Stimulated activated CD4-positive, alpha-beta T cell treated with anti-CD3 and anti-CD28 coated beads, Interleukin-15, amount 100 ng/mL, for 1 hour (primary cell): ENCODE measurements around the gene TBC1D22B.
"Not testable (repeated sequence)": the region's sequence is repeated elsewhere in the genome, so short reads cannot be mapped to it uniquely, and the experiment has no call there.

ENCODE experiments used
- DNase-seq, 2 donors: peaks; one replicate each; pipeline ENCODE4 v3.0.0-alpha.2; 2020; ENCODE audit warnings: low read depth in 1 of 2, low spot score in 1 of 2

Gene TBC1D22B

GRCh38 chr6:37302086-37302686 lies 44.6 kb downstream of the TBC1D22B start:
- no peak for DNase-seq

DNA sequence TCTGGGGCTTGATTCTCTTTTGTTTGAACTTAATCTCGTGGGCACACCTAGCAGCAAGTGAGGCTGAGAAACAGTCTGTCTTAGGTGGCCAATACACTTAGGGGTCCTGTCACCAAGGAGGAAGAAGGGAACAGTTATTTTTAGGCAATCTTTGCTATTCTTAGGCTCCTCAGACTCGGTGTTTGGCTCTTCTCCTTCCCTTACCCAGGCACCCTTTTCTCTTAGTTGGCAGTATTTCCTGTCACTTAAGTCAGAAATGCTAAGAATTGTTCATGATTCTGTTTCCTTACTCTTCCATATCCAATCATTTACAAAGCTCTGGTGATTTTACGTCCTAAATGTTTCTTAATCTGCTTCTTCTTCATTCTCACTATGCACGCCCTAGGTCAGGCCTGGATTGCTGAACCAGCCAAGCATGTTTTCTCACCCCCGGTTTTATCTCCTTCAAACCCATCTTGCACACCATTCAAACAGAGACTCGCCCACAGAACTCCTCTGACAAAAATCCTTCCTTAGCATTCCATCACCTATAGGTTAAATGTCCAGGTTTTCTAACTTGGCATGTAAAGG lies 45.6 kb downstream of the TBC1D22B start:
- DNase-seq: no peak

GRCh38 chr6:37303891-37304503 lies 46.4 kb downstream of the TBC1D22B start:
- DNase-seq: no peak

DNA sequence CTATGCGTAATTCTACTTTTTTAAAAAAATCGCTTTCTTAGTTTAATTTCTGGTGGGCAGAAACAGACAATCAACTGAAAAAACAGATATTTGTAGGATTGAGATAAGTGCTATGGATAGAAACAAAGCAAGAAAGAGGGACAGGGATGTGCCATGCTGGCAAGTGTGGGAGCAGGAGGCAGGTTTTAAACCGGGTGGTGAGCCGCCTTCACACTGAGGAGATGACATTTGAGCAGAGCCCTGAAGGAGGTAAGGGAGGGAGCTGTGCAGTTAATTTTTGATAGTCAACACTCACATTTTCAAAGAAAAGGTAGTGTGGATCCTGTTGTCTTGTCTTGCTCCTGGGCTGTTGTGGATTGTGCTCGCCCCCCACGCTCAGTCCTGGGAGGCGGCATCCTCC lies 47.2 kb downstream of the TBC1D22B start:
- DNase-seq: no peak

DNA sequence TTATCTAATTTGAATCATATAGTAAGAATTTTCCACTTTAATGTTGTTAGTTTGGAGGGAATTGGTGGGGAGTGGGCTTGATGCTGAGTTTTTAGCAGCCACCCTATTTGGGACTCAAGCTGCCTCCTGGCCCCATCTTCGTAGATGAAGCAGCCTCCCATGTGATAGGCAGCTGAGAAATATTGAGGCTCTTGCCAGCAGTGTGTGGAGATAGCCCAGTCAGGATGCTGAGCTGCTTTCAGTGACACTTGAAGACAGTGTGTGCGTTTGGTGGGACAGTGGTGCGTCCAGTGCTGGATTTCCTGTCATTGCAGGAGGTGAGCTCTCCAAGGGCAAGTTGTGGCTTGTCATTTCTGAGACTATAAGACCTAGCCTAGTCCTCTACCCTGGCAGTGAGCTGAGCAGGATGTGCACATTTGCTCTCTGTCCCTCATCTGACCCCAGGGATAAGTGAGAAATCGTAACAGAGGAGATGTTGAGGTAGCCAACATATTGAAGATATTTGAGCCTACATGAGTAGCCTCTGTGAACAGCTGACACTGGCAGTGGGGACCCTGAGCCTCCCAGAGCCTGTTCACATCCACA lies 48.4 kb downstream of the TBC1D22B start:
- no peak for DNase-seq

- DNase-seq: no peak
These were observed 49.2 kb downstream of the TBC1D22B start for GRCh38 chr6:37306624-37307222.

DNA sequence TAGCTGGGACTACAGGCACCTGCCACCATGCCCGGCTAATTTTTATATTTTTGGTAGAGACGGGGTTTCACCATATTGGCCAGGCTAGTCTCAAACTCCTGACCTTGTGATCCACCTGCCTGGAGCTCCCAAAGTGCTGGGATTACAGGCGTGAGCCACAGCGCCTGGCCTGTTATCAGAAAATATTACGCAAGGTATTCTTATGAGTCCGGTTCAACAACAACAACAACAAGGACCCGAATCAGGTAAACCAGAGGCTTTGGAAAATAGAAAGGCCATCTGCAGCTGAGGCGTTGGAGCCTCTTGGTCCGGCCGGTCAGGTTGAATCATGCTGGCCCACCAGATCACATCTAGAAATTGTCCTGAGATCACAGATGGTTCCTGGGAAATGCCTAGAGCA lies 49.9 kb downstream of the TBC1D22B start:
- DNase-seq: not testable (repeated sequence)

GRCh38 chr6:37308069-37308815 lies 50.7 kb downstream of the TBC1D22B start:
- no peak for DNase-seq

DNA sequence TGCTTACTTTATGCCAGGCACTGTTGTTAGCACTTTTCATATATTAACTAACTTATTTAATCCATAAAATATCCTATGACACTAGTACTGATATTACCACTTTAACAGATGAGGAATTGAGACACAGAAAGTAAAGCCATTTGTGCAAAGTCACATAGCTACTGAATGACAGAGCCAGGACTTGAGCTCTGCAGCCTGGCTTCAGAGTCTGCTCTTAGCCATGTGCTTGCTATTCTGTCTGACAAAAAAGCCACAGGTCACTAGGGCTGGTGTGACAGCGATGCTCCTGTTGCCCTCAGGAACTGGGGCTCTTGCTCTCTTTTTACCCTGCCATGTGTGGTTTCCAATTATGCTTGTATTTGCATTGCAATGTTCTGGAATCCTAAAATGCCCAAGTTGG lies 51.5 kb downstream of the TBC1D22B start:
- no peak for DNase-seq

- DNase-seq: no peak
These were observed 52.1 kb downstream of the TBC1D22B start for GRCh38 chr6:37309692-37310091.

- DNase-seq: no peak
These were observed 53.4 kb downstream of the TBC1D22B start for GRCh38 chr6:37310966-37311365.

DNA sequence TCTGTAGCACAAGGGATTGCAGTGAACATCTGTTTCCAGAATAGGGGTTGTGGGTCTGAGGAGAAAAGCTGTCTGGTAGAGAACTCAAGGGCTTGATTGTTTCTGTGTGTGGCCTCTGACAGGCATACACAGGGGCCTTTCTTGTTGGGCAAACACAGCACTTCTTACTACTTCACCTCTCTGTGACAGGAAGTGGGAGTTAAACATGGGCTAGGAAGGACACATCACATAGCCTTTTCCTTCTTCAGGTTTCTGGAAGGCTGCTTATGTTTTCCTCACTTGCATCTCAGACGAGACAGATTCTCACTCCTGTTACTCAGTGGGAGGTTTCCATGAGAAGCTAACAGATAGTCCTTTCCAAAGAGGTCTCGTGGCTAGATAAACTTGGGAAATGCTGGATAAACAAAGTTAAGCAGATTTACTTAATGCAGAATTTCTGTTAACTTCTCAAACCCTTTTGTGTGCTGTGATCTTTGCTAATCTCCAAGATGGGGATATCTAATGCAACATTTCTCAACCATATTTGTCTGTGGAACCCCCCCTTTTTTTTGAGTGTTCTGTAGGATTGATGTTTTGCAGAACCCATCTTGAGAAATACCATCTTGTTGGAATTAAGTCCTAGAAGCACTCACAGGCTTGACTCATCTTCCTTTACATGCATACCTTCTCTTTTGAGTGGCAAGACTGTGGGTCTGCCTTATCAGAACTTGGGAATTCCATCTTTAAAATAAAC lies 54.3 kb downstream of the TBC1D22B start:
- no peak for DNase-seq

DNA sequence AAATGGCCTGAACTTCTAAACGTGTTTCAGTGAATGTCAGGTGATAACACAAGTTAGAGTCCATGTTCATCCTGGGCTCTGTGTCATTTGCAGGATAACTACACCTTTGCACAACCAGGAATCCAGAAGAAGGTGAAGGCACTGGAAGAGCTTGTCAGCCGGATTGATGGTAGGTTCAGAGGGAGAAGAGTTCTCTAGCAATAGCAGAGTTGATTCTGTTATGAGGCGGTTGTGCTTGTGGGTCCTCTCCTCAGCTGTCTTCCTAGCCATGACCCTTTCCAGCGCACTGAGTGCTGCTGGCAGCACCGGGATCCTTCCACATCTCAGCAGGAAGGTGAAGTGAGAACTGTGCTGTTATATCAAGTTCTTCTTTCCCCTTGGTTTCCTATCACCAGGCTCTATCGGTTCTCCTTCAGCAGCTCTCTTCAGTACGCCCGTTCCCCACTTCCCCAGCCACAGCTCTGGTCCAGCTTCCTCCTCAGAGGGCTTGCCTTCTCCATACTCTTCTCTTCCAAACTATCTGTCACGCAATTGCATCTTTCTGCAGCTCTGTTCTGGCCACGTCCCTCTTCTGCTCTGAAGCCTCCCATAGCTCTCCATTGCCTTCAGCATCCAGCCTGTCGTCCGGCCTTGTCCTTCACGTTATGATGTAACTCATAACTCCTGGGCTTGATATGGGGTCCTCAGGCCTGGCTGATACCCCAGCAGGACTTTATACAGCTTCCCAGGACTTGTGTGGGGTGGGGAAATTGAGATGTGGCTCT lies 56.3 kb downstream of the TBC1D22B start:
- no peak for DNase-seq

DNA sequence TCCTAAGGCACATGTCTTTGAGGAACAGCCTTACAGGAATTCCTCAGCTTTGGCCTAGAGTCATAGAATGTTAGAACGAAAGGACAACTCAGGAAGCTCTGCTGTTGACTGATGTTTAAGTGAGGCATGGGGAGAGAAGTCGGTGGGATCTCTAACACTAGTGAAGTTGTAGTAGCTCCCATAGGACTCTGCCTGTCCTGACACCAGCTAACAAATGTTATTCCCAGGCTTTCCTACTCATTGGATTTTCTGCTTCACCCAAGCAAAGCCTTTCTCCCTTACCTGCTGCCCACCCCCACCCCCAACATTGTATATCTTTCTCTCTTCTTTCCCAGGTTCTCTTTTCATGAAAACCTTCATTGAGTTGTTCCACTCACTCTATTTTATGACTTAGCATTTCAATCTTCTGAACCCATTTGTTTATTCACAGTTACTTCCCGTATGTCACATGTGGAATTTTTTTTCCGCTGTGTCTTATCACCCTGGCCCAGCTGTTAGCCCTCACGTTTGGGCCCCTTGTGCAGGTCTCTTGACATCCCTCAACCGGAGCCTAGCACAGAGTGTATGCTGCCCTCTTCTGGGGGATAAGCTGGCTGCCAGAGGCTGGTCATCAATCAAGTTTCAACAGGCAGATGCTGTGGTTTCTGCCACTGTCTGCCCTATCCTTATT lies 57.0 kb downstream of the TBC1D22B start:
- no peak for DNase-seq

GRCh38 chr6:37315157-37315515 lies 57.6 kb downstream of the TBC1D22B start:
- DNase-seq: no peak

DNA sequence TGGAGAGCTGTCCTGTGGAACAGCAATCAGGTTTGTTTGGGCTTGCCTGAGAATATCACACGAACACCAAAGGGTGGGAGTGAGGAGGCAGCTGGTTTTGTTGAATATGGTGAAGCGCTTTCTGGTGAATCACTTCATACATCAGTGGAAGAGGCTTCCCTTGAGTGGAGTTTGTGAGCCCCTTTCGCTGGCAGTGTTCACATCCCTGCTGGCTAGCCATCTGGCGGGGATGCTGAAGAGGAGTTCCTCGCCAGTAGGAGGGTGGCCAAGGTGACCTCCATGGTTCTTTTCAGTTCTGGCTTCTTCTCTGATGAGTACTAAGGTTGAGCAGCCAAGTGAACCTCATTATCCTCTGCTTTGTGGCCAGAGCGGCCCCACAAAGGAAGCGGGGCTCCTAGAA lies 58.5 kb downstream of the TBC1D22B start:
- no peak for DNase-seq

DNA sequence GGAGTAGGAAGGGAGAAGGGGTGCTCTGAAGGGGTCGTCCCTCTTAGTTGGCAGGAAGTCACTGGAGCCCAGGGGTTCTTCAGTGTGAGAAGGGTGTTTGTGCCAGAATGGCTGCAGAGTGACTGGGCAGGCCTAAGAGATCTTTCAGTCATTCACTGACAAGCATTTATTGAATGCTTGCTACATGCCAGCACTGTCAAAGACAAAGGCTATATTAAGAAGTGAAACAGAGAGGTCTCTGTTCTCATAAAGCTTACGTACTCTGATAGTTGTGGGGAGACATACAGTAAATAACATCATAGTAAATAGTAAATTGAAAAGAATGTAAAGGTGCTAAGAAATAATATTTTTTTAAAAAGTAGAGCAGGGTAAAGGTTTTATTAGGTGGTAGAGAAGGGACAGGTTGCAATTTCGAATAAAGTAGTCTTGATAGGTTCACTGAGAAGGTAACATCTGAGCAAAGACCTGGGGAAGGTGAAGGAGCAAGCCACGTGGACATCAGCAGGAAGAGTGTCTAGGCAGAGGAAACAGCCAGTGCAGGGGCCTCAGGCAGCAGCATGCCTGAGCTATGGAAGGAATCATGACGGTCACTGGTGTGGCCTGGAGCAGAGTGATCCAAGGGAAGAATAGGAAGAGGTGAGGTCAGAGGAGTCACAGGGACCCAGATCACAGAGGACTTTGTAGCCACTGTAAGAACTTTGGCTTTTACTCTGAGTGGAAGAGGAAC lies 59.9 kb downstream of the TBC1D22B start:
- DNase-seq: no peak

DNA sequence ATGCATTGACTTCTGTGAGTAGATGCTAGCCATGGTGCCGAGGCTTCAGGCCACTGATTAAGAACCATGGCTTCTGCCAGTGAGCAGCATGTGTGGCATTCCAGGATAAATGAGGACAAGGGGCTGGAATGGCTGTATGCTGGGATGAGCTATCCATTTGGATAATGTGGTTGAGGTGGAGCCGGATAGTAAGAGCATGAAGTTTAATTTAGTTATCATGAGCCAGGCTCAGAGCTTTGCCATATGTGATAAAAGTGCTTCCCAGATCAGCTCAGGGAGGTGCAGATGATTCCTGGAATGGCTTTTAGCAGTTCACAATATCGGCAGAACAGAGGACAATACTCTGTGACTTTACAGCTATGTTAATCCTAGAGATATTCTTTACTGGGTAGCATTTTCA lies 61.6 kb downstream of the TBC1D22B start:
- no peak for DNase-seq
